ENCODE measurements around the gene CMKLR1.

Gene CMKLR1

GRCh38 chr12:108266131-108266530 lies 73.0 kb downstream of the CMKLR1 start:
- DNase-seq (ENCODE audit: low read depth): no peak

- DNase-seq (ENCODE audit: low read depth): no peak
These were observed 73.6 kb downstream of the CMKLR1 start for GRCh38 chr12:108265505-108265904.

GRCh38 chr12:108260969-108261368 lies 78.1 kb downstream of the CMKLR1 start:
- no peak for DNase-seq (ENCODE audit: low read depth)

GRCh38 chr12:108260039-108260438 lies 79.1 kb downstream of the CMKLR1 start:
- DNase-seq (ENCODE audit: low read depth): no peak

GRCh38 chr12:108257610-108258106 lies 81.5 kb downstream of the CMKLR1 start:
- no peak for DNase-seq (ENCODE audit: low read depth)

DNA sequence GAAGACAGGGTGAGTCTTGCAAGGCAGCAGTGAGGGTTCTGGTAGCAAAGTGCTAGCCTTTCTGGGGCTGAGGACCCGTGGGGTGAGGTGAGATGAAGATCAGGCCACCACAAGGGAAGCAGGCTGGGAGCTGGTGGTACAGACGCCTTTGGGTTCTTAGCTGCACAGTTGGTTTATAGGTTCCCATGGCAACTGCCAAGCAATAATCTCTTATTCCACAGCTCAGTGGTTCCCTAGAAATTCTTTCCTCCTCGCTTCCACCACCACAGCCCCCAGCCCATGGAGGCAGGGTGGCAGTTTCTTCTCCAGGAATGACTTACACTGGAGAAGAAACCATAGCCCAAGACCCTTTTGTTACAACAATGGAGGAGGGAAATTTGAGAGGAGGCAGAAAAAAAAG lies 82.1 kb downstream of the CMKLR1 start:
- DNase-seq (ENCODE audit: low read depth): no peak

GRCh38 chr12:108255252-108255602 lies 83.9 kb downstream of the CMKLR1 start:
- no peak for DNase-seq (ENCODE audit: low read depth)

GRCh38 chr12:108254517-108255251 lies 84.4 kb downstream of the CMKLR1 start:
- no peak for DNase-seq (ENCODE audit: low read depth)

DNA sequence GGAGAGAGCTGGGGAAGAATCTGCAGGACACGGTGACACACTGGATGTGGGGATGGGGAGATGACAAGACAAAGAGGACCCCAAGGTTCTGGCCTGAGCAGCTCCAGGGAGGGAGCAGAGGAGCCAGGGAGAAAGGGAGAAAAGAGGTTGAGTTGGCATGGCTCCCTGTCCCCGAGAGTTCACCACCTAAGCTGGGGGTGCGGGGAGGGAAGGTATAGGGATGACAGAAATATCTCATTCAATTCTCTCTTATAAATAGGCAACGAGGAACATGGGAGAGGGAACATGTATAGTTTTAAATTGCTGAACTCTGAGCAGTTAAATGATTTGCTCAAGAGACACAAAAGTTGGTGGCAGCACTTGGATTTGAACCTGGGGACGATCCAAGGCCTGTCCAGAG lies 85.1 kb downstream of the CMKLR1 start:
- no peak for DNase-seq (ENCODE audit: low read depth)

GRCh38 chr12:108253540-108253939 lies 85.6 kb downstream of the CMKLR1 start:
- no peak for DNase-seq (ENCODE audit: low read depth)

DNA sequence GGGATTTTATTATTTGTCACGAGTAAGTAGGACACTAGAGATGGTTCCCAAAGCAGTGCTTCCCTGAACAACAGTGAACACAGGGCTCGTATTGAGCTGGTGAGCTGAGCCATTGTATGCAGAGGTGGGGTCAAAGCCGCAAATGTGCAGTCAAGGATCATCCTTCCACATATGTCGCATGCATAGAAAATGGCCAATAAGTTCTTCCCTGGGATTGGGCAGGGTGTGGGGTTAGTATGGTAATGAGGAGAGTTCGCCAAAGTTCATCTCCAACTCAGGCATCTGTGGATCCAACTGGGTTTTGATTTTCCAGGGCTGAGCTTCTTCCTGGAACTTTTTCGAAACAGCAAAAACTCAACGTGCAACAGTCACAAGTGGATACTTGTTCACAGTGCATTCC lies 86.6 kb downstream of the CMKLR1 start:
- DNase-seq (ENCODE audit: low read depth): no peak

DNA sequence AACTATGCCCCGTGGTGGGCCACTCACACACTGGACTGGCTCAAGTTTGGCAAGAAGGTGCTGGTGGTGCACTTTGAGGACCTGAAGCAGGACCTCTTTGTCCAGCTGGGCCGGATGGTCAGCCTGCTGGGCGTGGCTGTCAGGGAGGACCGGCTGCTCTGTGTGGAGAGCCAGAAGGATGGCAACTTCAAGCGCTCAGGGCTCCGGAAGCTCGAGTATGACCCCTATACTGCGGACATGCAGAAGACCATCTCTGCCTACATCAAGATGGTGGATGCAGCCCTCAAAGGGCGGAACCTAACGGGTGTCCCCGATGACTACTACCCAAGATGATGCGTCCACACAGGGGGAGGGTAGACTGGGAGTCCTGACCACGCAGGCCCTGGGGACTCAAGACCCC lies 91.1 kb downstream of the CMKLR1 start:
- DNase-seq (ENCODE audit: low read depth): no peak

DNA sequence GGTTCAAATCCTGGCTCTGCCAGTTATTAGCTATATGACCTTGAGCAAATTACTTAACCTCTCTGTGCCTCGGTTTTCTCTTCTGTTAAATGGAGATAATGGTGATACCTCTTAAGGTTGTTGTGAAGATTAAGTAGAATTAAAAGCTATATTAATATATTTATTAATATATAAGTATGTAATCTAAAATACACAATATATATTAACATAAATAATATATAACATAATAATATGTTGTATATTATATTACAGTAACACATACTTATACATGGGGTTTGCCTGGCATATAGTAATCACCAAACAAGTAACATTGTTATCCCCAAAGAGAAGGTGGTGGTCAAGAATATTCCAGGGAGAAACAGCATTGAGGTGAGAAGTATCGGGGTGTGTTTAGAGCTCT lies 92.0 kb downstream of the CMKLR1 start:
- DNase-seq (ENCODE audit: low read depth): no peak

DNA sequence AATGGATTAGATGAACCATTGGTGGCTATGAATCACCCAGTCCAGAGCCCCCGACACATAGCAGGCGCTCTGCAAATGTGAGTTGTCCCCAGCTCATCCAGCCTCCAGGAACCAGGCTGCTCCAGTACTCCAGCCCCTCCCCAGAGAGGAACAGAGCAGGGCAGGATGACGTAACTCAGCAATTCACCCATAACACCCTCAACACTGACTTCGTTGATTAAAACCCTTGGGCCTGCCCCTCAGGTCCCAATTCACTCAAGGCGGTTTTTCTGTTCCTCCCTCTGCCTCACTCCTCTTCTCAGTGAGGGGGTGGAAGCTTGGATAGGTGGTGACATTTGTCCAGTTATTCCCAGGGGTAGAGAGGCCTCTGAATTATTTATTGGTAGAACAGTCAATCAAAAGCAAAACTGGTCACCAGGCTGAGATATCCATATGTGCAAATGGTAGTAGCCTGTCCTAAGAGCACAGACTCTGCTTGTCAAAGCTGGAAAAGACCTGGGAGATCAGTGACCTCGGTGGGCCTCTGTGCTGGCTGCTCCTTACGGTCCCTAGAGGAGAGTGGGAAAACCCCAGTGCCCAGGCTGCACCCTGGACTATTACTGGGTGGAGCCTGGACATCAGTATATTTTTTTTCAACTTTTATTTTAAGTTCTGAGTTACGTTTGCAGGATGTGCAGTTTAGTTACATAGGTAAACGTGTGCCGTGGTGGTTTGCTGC lies 97.0 kb downstream of the CMKLR1 start:
- DNase-seq (ENCODE audit: low read depth): no peak

- DNase-seq (ENCODE audit: low read depth): no peak
These were observed 98.2 kb downstream of the CMKLR1 start for GRCh38 chr12:108240928-108241327.

GRCh38 chr12:108240027-108240785 lies 98.9 kb downstream of the CMKLR1 start:
- no peak for DNase-seq (ENCODE audit: low read depth)

DNA sequence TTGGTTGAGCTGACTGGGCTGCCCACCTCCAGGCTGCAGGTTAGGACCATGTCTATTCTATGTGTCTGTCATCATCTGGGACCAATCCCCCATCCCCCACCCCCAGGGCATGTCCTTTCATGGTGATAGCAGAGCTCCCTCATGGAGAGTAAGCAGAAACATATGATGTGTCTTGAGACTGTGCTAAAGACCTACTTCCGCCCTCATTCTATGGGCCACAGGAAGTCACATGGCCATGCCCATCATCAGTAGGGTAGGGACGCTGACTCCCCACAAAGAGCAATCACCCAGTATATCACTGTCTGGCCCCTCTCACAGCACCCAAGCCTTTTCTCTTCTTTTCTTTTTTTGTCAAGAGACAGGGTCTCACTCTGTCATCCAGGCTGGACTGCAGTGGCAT lies 99.7 kb downstream of the CMKLR1 start:
- no peak for DNase-seq (ENCODE audit: low read depth)

- no peak for DNase-seq (ENCODE audit: low read depth)
These were observed 100.6 kb downstream of the CMKLR1 start for GRCh38 chr12:108238474-108238873.

Data from activated T-helper 1 cell treated with Interleukin-2 at 50 U/mL for 16 hours (primary cell).